K562 (cell line): ENCODE results near the gene SYNGR4. TPM values are rescaled to one million over a fixed set of nuclear protein-coding genes. Genes with fewer than 3 reads are reported as not detected.
A peak's percentile ranks its signal among the peaks of the same experiment; 100 is the strongest.

Experiments
- COPS2 ChIP-seq: fragments of 450-650 bp; conservative IDR thresholded peaks from 2 replicates; pipeline ENCODE4 v1.6.1; 2016; ENCODE audit warnings: mild to moderate bottlenecking, moderate library complexity
- DPF2 ChIP-seq: fragments of 450-650 bp; IDR thresholded peaks from 2 replicates; pipeline ENCODE4 v1.6.1; 2016
- FOXK2 ChIP-seq, 2 experiments: fragments of 450-650 bp; IDR thresholded peaks in 1 of 2; conservative IDR thresholded peaks in 1 of 2; 2 replicates each; pipeline ENCODE4 v1.6.1; 2016; ENCODE audit warnings: low read depth in 2 of 2, mild to moderate bottlenecking in 1 of 2
- WHSC1 ChIP-seq: IDR thresholded peaks from one replicate; pipeline ENCODE4 v1.6.1; 2012; ENCODE audit warnings: low read length, control low read depth, inconsistent platforms
- XRCC4 ChIP-seq: IDR thresholded peaks from one replicate; pipeline ENCODE4 v1.6.1; 2011; ENCODE audit not compliant: insufficient read depth, insufficient read length; ENCODE audit errors: extremely low read depth
- ZBTB40 ChIP-seq, 2 experiments: fragments of 450-650 bp in 1 of 2; sonication (generic) in 1 of 2; formaldehyde crosslinking in 1 of 2; IDR thresholded peaks; 2 replicates each; pipeline versions ENCODE4 v1.7.1 to v1.9.0; 2016 to 2022; ENCODE audit warnings: inconsistent platforms in 1 of 2, mild to moderate bottlenecking in 1 of 2, missing genetic modification reagents in 1 of 2
- ZBTB5 ChIP-seq: fragments of 450-650 bp; IDR thresholded peaks from 2 replicates; pipeline ENCODE4 v1.6.1; 2017; ENCODE audit warnings: antibody characterized with exemption
- ZC3H11A ChIP-seq: IDR thresholded peaks from 2 replicates; pipeline ENCODE4 v1.6.1; 2012; ENCODE audit warnings: low read depth, low read length, improper control_type of control experiment
- ZNF395 ChIP-seq: fragments of 200-800 bp; sonication (Bioruptor generic); IDR thresholded peaks from 2 replicates; pipeline ENCODE4 v1.6.1; 2017; ENCODE audit warnings: missing genetic modification characterization, missing compliant biosample characterization
- ZNF436 ChIP-seq: fragments of 250-450, 450-650 bp; sonication (Bioruptor Pico); formaldehyde crosslinking; IDR thresholded peaks from 2 replicates; pipeline ENCODE4 v1.7.0; 2020; ENCODE audit warnings: mild to moderate bottlenecking
- ZNF644 ChIP-seq: fragments of 200-800 bp; sonication (Bioruptor generic); IDR thresholded peaks from 2 replicates; pipeline ENCODE4 v1.6.1; 2016; ENCODE audit warnings: low read depth, missing genetic modification characterization, missing compliant biosample characterization
- ZNF740 ChIP-seq, 3 experiments: fragments of 200-800 bp in 1 of 3; sonication (Bioruptor generic) in 1 of 3; sonication (generic) in 1 of 3; formaldehyde crosslinking in 1 of 3; IDR thresholded peaks; 2 replicates each; pipeline versions ENCODE4 v1.6.1 to v1.8.0; 2016 to 2022; ENCODE audit warnings: mild to moderate bottlenecking in 2 of 3, missing compliant biosample characterization in 2 of 3, missing genetic modification characterization in 2 of 3, missing genetic modification reagents in 1 of 3
- ZNF77 ChIP-seq: fragments of 250-450 bp; sonication (Bioruptor Pico); IDR thresholded peaks from 2 replicates; pipeline ENCODE4 v1.5.0; 2020
- polyA plus RNA-seq, 8 experiments: library from polyadenylated mRNA; depleted of rRNA in 4 of 8; stranded (reverse) in 5 of 8; unstranded in 3 of 8; fragments of >200 nt; fragmentation: Nextera tagmentation in 2 of 8; fragmentation: Illumina TruSeq in 1 of 8; extraction: Ambion mirVana in 2 of 8; extraction: Trizol in 1 of 8; gene quantifications; 2 replicates each; pipeline versions ENCODE4 v1.2.1 to v1.2.3, GENCODE V29; 2011 to 2014; ENCODE audit warnings: inconsistent platforms in 1 of 8, missing spikeins in 1 of 8
- total RNA-seq, 7 experiments: library from RNA; depleted of rRNA in 6 of 7; stranded (reverse); fragments of >200 nt in 6 of 7; fragmentation: Illumina TruSeq in 2 of 7; extraction: Trizol in 2 of 7; gene quantifications; 2 replicates each; pipeline versions ENCODE4 v1.2.1 to v1.2.3, GENCODE V29; 2011 to 2021; ENCODE audit warnings: low replicate concordance in 1 of 7

SYNGR4 gene
- total and polyA plus RNA-seq, 9 of the 15 experiments (the other 6 are each of a cell fraction or from before 2014, with no cell fraction given), result 0.07 to 0.14 TPM; not detected in 7

GRCh38 chr19:48398375-48399235 lies 34.4 kb downstream of the SYNGR4 start (continued):
- TF ChIP-seq ZBTB40 (IDR thresholded peaks at IDR 0.05) (no peak), ZBTB40 (CRISPR knock-in tag; IDR thresholded peaks at IDR 0.05) (no peak), DPF2 (no peak), XRCC4 (no peak), ZNF644 (tag) (peak; percentile 97), ZC3H11A (no peak), ZNF436 (CRISPR knock-in tag) (no peak), ZNF395 (CRISPR knock-in tag) (peak; percentile 98), ZNF77 (CRISPR knock-in tag) (no peak), ZBTB5 (no peak), ZNF740 (CRISPR knock-in tag; IDR thresholded peaks at IDR 0.05) (no peak), ZNF740 (tag; IDR thresholded peaks at IDR 0.05) (no peak), WHSC1 (no peak), FOXK2 (conservative IDR thresholded peaks at IDR 0.05 in 1 of 2, IDR thresholded peaks at IDR 0.05 in 1 of 2; ENCODE audit: low read depth in 2 of 2) (no peak), COPS2 (no peak)
